ENCODE measurements around the gene UHRF1.

- TF ChIP-seq EZH2 (IDR thresholded peaks at IDR 0.05) (no peak), POLR2AphosphoS5 (IDR thresholded peaks at IDR 0.05; ENCODE audit: borderline replicate concordance, low read depth, low read length) (no peak), FOXP2 (optimal IDR thresholded peaks at IDR 0.05; ENCODE audit: control extremely low read depth, extremely low read length, insufficient read depth) (no peak)
Observed at GRCh38 chr19:4902796-4903195, 6.5 kb upstream of the UHRF1 start, which contains the start of gene ARRDC5.
